A549 treated with GW870086 at 1 μM for 4 hours (cell line): ENCODE results near the gene LPGAT1. TPM values are rescaled to one million over a fixed set of nuclear protein-coding genes. Genes with fewer than 3 reads are reported as not detected.

Experiments
- total RNA-seq: library from RNA; stranded (reverse); fragments of 200-300 nt; extraction: Qiagen RNA extraction; gene quantifications from 5 replicates; pipeline ENCODE4 v1.2.3, GENCODE V29; 2022; ENCODE audit warnings: low read depth

Gene LPGAT1, protein sequence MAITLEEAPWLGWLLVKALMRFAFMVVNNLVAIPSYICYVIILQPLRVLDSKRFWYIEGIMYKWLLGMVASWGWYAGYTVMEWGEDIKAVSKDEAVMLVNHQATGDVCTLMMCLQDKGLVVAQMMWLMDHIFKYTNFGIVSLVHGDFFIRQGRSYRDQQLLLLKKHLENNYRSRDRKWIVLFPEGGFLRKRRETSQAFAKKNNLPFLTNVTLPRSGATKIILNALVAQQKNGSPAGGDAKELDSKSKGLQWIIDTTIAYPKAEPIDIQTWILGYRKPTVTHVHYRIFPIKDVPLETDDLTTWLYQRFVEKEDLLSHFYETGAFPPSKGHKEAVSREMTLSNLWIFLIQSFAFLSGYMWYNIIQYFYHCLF
- 18.7 to 31.6 TPM (median 27.7 TPM) in 5 replicates for total RNA-seq

DNA sequence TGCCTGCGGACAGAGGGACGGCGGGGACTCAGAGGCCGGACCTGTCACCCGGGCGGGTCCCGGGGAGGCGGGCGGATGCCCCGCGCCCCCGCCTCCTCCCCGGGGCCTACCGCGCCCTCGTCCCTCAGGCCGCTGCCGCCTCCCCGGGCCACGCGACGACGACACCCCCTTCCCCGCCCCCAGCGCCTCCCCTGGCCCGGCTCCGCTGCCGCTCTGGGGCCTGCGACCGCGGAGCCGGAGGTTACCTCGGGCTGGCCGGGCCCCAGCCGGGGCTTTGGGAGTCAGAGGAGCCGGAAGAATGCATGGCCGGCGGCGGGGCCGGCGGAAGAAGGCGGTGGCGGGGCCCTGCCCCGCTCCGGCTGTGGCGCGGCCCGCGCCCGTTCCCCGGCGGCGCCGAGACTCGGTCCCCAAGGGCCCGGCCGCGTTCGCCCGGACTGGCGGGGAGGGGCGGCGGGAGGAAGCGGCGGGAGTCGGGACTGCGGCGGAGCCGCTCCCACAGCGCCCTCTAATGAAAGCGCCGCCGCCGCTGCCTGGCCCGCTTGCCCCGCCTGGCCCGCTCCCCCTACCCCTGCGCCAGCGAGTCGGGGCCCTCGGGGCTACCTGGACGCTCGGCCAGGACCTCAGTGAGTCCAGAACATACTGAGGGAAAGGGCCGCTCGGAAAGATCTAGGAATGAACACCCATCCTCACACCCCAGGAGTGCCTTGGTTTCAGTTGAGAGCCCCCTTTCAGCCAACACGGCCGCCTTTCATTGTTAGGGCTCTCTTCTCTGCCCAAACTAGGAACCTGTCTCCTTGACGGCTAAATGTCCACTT lies at the start of gene LPGAT1:
Gene LPGAT1, minus strand, starts transcription at position 436 of the 815 bp plus-strand sequence. CDS start 1,467 bp downstream, outside the sequence.

Other genes starting within 250 kb of the LPGAT1 start
- gene NEK2, start 155.1 kb downstream of the LPGAT1 start, total RNA-seq = 33.9 to 43.9 TPM (median 42.1 TPM) in 5 replicates
- gene INTS7, start 204.8 kb upstream of the LPGAT1 start, total RNA-seq = 18.0 to 20.7 TPM (median 18.8 TPM) in 5 replicates
- gene DTL, start 205.0 kb upstream of the LPGAT1 start, total RNA-seq = 18.1 to 22.1 TPM (median 20.7 TPM) in 5 replicates